HEK293T (cell line): ENCODE measurements around the gene SIGLEC15.
"Not testable (repeated sequence)": the region's sequence is repeated elsewhere in the genome, so short reads cannot be mapped to it uniquely, and the experiment has no call there.

ENCODE experiments used
- CTCF ChIA-PET: fragments of 350-600 bp; formaldehyde crosslinking; extraction: SDS; loops from one replicate; lab custom pipeline; 2021; ENCODE audit warnings: antibody characterized with exemption, inconsistent platforms; lab: Yijun Ruan, JAX
- POLR2A ChIA-PET: fragments of 350-600 bp; formaldehyde crosslinking; extraction: SDS; loops from one replicate; lab custom pipeline; 2020; ENCODE audit warnings: antibody characterized with exemption, inconsistent platforms; lab: Yijun Ruan, JAX
- DNase-seq: peaks from one replicate; pipeline ENCODE4 v3.0.0; 2012; ENCODE audit warnings: mixed read lengths; ENCODE audit errors: extremely low spot score
- ARNT ChIP-seq: fragments of 450-650 bp; IDR thresholded peaks from 2 replicates; pipeline ENCODE4 v1.6.1; 2017; ENCODE audit warnings: mild to moderate bottlenecking
- BHLHE40 ChIP-seq: fragments of 450-650 bp; IDR thresholded peaks from 2 replicates; pipeline ENCODE4 v1.6.1; 2016; ENCODE audit warnings: mild to moderate bottlenecking, moderate library complexity, borderline replicate concordance
- CTBP1 ChIP-seq: fragments of 450-650 bp; IDR thresholded peaks from 2 replicates; pipeline ENCODE4 v1.6.1; 2016; ENCODE audit warnings: borderline replicate concordance
- ELF4 ChIP-seq: fragments of 450-650 bp; IDR thresholded peaks from 2 replicates; pipeline ENCODE4 v1.6.1; 2017; ENCODE audit warnings: antibody characterized with exemption
- FOXA1 ChIP-seq: fragments of 450-650 bp; IDR thresholded peaks from 2 replicates; pipeline ENCODE4 v1.6.1; 2016; ENCODE audit warnings: mild to moderate bottlenecking
- FOXK2 ChIP-seq: fragments of 450-650 bp; IDR thresholded peaks from 2 replicates; pipeline ENCODE4 v1.6.1; 2016; ENCODE audit warnings: mild to moderate bottlenecking
- FOXM1 ChIP-seq: fragments of 450-650 bp; IDR thresholded peaks from 2 replicates; pipeline ENCODE4 v1.6.1; 2017; ENCODE audit warnings: mild to moderate bottlenecking, borderline replicate concordance
- HDGF ChIP-seq: fragments of 450-650 bp; IDR thresholded peaks from 2 replicates; pipeline ENCODE4 v1.6.1; 2017; ENCODE audit warnings: antibody characterized with exemption, borderline replicate concordance
- L3MBTL2 ChIP-seq: fragments of 450-650 bp; conservative IDR thresholded peaks from 2 replicates; pipeline ENCODE4 v1.6.1; 2016; ENCODE audit warnings: mild to moderate bottlenecking
- LEF1 ChIP-seq: fragments of 450-650 bp; IDR thresholded peaks from 2 replicates; pipeline ENCODE4 v1.6.1; 2017; ENCODE audit warnings: mild to moderate bottlenecking, borderline replicate concordance
- NFRKB ChIP-seq: fragments of 450-650 bp; IDR thresholded peaks from 2 replicates; pipeline ENCODE4 v1.6.1; 2016; ENCODE audit warnings: mild to moderate bottlenecking, moderate library complexity
- PKNOX1 ChIP-seq: fragments of 450-650 bp; IDR thresholded peaks from 2 replicates; pipeline ENCODE4 v1.6.1; 2016
- SP1 ChIP-seq: fragments of 450-650 bp; IDR thresholded peaks from 2 replicates; pipeline ENCODE4 v1.6.1; 2017
- SUZ12 ChIP-seq: fragments of 450-650 bp; IDR thresholded peaks from 2 replicates; pipeline ENCODE4 v1.6.1; 2016; ENCODE audit warnings: mild to moderate bottlenecking
- TARDBP ChIP-seq: fragments of 450-650 bp; IDR thresholded peaks from 2 replicates; pipeline ENCODE4 v1.6.1; 2016
- ZNF384 ChIP-seq: fragments of 450-650 bp; IDR thresholded peaks from 2 replicates; pipeline ENCODE4 v1.6.1; 2016

The SIGLEC15 gene

GRCh38 chr18:45817543-45817942, 7.9 kb upstream of the SIGLEC15 start:
- POLR2A ChIA-PET, result no interaction called here
- TF ChIP-seq PKNOX1 (no peak), HDGF (no peak), LEF1 (no peak), BHLHE40 (no peak), CTBP1 (no peak), L3MBTL2 (no peak)
- no peak for DNase-seq
- CTCF ChIA-PET, result no interaction called here

- POLR2A ChIA-PET, DNase-seq, CTCF ChIA-PET: not testable (repeated sequence)
Observed at GRCh38 chr18:45818765-45819164, 6.7 kb upstream of the SIGLEC15 start.

GRCh38 chr18:45820106-45820745, 5.2 kb upstream of the SIGLEC15 start:
- TF ChIP-seq BHLHE40 (no peak), SP1 (no peak), FOXM1 (no peak), ZNF384 (no peak), CTBP1 (no peak), TARDBP (no peak), LEF1 (no peak), FOXK2 (no peak), HDGF (no peak), L3MBTL2 (no peak), SUZ12 (no peak), FOXA1 (no peak), NFRKB (no peak), PKNOX1 (no peak), ELF4 (no peak), ARNT (no peak)
- no peak for DNase-seq
- ChIA-PET POLR2A (no interaction called here), CTCF (no interaction called here)

GRCh38 chr18:45821026-45821425, 4.4 kb upstream of the SIGLEC15 start:
- no peak for DNase-seq
- CTCF ChIA-PET, result no interaction called here
- TF ChIP-seq SP1 (no peak), CTBP1 (no peak), FOXM1 (no peak), TARDBP (no peak), SUZ12 (no peak), NFRKB (no peak), ZNF384 (no peak), PKNOX1 (no peak), HDGF (no peak), ARNT (no peak), BHLHE40 (no peak), FOXA1 (no peak), LEF1 (no peak), FOXK2 (no peak)
- POLR2A ChIA-PET, result no interaction called here

GRCh38 chr18:45821711-45822110, 3.8 kb upstream of the SIGLEC15 start:
- no peak for DNase-seq
- no peak for TF ChIP-seq FOXA1
- ChIA-PET POLR2A (no interaction called here), CTCF (no interaction called here)

GRCh38 chr18:45826084-45826483, 609 bp downstream of the SIGLEC15 start:
- TF ChIP-seq TARDBP (no peak), NFRKB (no peak), CTBP1 (no peak), ZNF384 (no peak), L3MBTL2 (no peak), PKNOX1 (no peak), FOXA1 (no peak), ARNT (no peak), ELF4 (no peak), HDGF (no peak), LEF1 (no peak), SP1 (no peak), SUZ12 (no peak), FOXK2 (no peak), BHLHE40 (no peak), FOXM1 (no peak)
- CTCF ChIA-PET, result interaction anchor here (0.7 kb wide), 1 partner anchor 176 kb away, joined by 4 read pairs; no protein-coding TSS in a partner anchor
- no peak for DNase-seq
- POLR2A ChIA-PET, result no interaction called here

GRCh38 chr18:45826716-45827115, 1.2 kb downstream of the SIGLEC15 start:
- POLR2A ChIA-PET, CTCF ChIA-PET, DNase-seq: not testable (repeated sequence)
